Nephron progenitor cell (in vitro differentiated cells): ENCODE results near the gene CXCL3.

ENCODE experiments used
- DNase-seq: peaks from one replicate; pipeline ENCODE4 v3.0.0; 2021
- H3K27ac Mint-ChIP-seq: 2 replicates; pipeline ENCODE4 v1.8.0; 2021; ENCODE audit warnings: mild to moderate bottlenecking, moderate library complexity, mixed read lengths
- H3K27me3 Mint-ChIP-seq: 2 replicates; pipeline ENCODE4 v1.8.0; 2021; ENCODE audit warnings: mild to moderate bottlenecking, low read depth, mixed read lengths; ENCODE audit not compliant: poor library complexity
- H3K36me3 Mint-ChIP-seq: 2 replicates; pipeline ENCODE4 v1.8.0; 2021; ENCODE audit warnings: low read depth, mixed read lengths
- H3K4me1 Mint-ChIP-seq: 2 replicates; pipeline ENCODE4 v1.8.0; 2021; ENCODE audit warnings: mixed read lengths
- H3K4me3 Mint-ChIP-seq: 2 replicates; pipeline ENCODE4 v1.8.0; 2021; ENCODE audit warnings: mild to moderate bottlenecking, moderate library complexity, mixed read lengths
- H3K9me3 Mint-ChIP-seq: 2 replicates; pipeline ENCODE4 v1.8.0; 2021; ENCODE audit warnings: mild to moderate bottlenecking, moderate library complexity, mixed read lengths
- TF ChIP-seq, protein P1 (sequence below): fragments of 200-600 bp; sonication (generic); IDR thresholded peaks from 2 replicates; pipeline ENCODE4 v1.5.0; 2021; ENCODE audit warnings: antibody characterized with exemption

Gene CXCL3

DNA sequence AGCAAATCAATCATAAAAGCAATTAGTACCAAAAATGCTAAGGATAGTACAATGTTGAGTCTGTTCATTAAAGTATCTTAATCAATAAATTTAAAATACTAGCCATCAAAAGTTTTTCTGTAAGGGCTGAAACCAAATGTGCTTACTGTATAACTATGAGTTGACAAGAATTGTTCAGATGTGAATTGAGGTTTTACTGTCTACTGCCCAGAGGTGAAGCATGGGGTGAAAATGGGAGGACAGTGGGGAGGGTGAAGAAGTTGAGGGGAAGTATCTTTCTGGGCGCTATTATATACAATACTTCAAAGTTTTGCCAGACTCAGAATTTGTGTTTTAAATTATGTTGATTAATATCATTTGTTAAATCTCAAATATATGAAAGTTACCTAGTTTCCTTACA is 46.4 kb downstream of the CXCL3 start:
- Mint-ChIP-seq H3K4me1 (no peaks in the 10 kb centered on the region), H3K27ac (no peak overlapping the region), H3K9me3 (no peaks in the 10 kb centered on the region), H3K36me3 (no peaks in the 10 kb centered on the region), H3K4me3 (no peak overlapping the region), H3K27me3 (peaks cover 23% of the 10 kb centered on the region)
- TF ChIP-seq, protein P1, sequence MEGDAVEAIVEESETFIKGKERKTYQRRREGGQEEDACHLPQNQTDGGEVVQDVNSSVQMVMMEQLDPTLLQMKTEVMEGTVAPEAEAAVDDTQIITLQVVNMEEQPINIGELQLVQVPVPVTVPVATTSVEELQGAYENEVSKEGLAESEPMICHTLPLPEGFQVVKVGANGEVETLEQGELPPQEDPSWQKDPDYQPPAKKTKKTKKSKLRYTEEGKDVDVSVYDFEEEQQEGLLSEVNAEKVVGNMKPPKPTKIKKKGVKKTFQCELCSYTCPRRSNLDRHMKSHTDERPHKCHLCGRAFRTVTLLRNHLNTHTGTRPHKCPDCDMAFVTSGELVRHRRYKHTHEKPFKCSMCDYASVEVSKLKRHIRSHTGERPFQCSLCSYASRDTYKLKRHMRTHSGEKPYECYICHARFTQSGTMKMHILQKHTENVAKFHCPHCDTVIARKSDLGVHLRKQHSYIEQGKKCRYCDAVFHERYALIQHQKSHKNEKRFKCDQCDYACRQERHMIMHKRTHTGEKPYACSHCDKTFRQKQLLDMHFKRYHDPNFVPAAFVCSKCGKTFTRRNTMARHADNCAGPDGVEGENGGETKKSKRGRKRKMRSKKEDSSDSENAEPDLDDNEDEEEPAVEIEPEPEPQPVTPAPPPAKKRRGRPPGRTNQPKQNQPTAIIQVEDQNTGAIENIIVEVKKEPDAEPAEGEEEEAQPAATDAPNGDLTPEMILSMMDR: no peak
- DNase-seq: no peak

DNA sequence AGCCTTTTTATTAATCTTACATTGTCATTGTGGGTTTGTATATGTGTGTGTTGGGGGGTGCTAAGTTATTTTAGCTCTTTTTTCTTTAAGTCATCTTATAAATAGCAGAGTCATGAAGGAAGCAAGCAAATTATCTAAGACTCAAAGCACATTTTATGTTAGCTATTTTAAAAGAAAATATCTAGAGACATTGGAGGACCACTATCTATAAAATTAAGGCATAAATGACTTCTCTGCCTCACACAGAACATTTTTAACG is 46.8 kb downstream of the CXCL3 start:
- Mint-ChIP-seq H3K27ac (no peak overlapping the region), H3K9me3 (no peaks in the 10 kb centered on the region), H3K4me1 (no peaks in the 10 kb centered on the region), H3K27me3 (peaks cover 21% of the 10 kb centered on the region), H3K4me3 (no peak overlapping the region), H3K36me3 (no peaks in the 10 kb centered on the region)
- DNase-seq: no peak
- TF ChIP-seq, protein P1: no peak

DNA sequence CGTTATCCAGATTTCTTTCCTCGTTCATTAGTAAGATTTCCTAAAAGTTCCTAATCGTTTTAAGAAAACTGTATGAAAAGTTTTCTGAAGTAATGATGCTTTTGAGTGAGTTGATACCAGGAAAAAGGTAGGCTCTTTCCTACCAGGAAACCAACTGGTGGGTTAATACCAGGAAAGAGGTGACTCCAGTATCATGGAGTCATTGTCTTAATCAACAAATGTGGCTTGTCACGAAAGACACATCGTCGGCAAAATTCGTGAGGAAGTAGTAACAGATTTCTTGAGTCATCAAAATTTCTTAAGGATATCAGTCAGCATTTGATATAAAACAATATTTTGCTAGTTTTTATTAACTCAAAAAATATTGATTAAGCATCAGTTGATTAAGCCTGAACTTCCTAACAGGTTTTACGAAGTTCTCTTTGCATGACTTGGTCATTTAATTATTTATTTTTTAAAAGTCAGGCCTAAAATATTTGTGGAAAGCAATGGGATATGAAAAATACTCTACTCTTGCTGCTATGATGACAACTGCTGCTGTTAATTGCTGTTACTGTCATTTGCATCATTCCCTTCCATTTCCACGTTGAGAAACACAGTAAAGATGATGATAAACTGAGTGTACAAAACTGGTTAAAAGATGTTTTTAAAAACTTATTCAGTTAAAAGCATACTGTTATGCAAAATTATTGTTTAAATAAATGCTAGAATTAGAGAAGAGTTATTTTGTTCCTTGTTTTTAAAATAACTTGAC is 47.3 kb downstream of the CXCL3 start:
- no peak overlapping the region for H3K27ac Mint-ChIP-seq
- H3K4me1 Mint-ChIP-seq: no peaks in the 10 kb centered on the region
- DNase-seq: no peak
- H3K4me3 Mint-ChIP-seq: no peak overlapping the region
- H3K27me3 Mint-ChIP-seq: peaks cover 16% of the 10 kb centered on the region
- TF ChIP-seq, protein P1: no peak
- no peaks in the 10 kb centered on the region for H3K36me3 Mint-ChIP-seq
- H3K9me3 Mint-ChIP-seq: no peaks in the 10 kb centered on the region

DNA sequence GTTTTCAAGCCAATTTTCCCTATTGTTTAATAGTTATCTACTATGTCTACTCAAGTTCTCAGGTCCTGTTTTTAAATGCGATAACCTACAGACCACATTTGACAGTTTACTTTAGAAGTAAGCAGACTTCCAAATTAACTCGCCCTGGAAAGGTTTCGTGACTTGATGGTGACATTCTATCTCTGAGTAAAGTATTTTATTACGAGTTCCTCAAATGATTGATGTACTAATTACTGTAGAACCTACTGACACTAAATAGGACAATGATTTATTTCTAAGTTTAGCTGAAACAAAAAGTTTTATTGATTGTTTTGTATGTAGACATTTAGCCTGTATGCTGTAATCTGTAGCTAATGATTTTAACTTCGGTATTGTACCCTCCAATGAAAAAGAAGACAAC is 48.6 kb downstream of the CXCL3 start:
- Mint-ChIP-seq H3K27me3 (peaks cover 15% of the 10 kb centered on the region), H3K36me3 (no peaks in the 10 kb centered on the region), H3K27ac (no peak overlapping the region), H3K9me3 (no peaks in the 10 kb centered on the region), H3K4me1 (no peaks in the 10 kb centered on the region), H3K4me3 (no peak overlapping the region)
- DNase-seq: no peak
- TF ChIP-seq, protein P1: no peak

DNA sequence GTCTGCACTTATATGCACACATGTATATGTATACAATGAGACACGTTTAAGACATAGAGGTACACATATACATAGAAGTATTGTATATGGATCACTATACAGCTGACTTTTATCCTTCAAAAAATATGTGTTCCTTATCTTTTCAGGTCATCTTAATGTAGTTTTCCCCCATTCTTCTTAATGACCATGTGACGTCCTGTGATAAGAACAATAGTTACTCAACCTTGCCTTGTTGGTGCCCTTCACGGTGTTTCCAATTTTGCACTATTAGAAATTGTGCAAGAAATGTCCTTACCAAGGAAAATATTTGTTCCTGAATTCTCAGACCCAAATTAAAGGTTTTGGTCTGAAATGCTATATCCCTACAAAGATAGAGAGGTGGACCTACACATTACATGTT is 49.5 kb downstream of the CXCL3 start:
- no peaks in the 10 kb centered on the region for H3K4me1 Mint-ChIP-seq
- no peaks in the 10 kb centered on the region for H3K9me3 Mint-ChIP-seq
- DNase-seq: no peak
- peaks cover 8% of the 10 kb centered on the region for H3K27me3 Mint-ChIP-seq
- no peak overlapping the region for H3K27ac Mint-ChIP-seq
- no peak overlapping the region for H3K4me3 Mint-ChIP-seq
- H3K36me3 Mint-ChIP-seq: no peaks in the 10 kb centered on the region
- TF ChIP-seq, protein P1: no peak

DNA sequence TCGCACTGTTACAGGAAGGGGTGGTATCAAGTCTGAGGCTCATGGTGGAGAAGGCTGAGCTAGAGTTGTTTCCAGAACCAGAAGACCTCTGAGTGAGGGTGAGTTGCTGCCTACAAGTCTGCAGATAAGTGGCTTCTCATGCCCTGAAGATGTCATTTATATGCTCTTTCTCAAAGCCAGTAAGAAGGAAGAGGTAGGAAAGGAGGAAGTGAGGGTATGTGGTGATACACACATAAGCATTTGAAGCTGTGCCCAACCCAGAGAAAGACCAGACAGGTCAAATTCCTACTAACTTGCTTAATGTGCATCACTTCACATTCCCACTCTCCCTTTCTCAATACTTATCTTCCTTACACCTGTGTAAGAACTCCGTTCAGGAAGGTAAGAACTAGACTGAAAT is 50.4 kb downstream of the CXCL3 start, which contains the start of gene PPBP:
TSS of gene PPBP (minus strand) at position 130 of the 400 bp plus-strand sequence. CDS start at position 43, 87 bp downstream.
- Mint-ChIP-seq H3K4me3 (no peak within 1 kb of the TSS), H3K36me3 (no peaks in the 10 kb centered on the region), H3K27me3 (peaks cover 8% of the 10 kb centered on the region), H3K4me1 (no peaks in the 10 kb centered on the region), H3K9me3 (no peaks in the 10 kb centered on the region), H3K27ac (no peak within 1 kb of the TSS)
- no peak for DNase-seq
- TF ChIP-seq, protein P1: no peak
